TTC549 (cell line): ENCODE results near the gene TNIP1.

ENCODE experiments used
- FAIRE-seq: peaks from 2 replicates; lab custom pipeline; 2012; peaks lifted over from hg19 to GRCh38; lab: Jason Lieb, UNC

Gene TNIP1

DNA sequence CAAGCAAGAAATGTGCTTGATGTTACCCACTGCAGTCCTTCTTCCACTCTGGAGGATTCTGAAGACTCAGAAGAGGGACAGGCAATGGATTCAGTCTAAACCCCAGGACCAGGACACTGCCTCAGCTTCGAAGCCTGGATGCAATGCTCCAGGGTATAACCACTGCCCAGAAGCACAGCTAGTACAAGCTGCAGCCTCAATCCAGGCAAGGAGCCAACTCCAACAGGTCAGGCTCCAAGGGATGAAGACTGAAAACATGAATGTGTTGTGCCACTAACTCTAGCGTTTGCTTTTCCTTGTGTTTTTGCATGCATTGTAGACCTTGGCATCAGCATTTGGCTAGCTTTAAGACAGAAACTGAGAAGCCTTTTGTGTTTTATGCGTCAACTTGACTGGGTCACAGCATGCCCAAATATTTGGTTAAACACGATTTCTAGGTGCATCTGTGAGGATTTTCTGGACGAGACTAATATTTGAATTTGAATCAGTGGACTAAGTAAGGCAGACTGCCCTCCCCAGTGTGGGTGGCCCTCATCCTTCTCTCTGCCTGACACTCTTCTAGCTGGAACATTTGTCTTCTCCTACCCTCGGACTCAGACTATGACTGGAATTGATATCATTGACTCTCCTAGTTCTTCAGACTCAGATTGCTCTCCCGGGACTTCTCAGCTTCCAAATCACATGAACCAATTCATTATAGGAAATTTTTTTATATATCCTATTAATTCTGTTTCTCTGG lies 81.0 kb downstream of the TNIP1 start:
- FAIRE-seq = no peak

DNA sequence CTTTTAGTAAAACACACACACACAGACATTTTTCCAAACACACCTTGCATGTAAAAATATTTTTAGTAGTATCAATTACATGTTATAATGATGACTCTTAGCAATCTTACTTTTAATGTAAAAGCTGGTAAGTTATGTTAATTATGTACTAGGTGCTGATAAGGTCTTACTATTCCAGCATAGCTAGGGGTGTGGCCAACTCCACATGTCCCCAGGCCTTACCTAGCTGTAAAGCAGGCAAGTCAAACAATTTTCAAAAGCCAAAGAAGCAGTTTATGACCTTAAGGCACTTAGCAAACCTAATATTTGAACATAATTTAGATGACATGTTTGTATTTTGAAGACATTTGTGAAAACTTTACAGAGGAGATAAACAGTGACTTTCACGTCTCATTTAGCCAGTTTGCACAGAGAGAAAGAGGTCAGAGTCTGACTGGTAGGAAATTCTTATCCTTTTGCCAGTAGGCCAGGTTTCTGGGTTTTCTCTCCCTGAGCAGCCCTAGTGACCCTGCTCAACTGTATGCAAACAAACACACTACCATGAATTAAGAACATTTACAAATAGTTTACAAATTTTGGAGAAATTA lies 86.9 kb downstream of the TNIP1 start:
- FAIRE-seq = no peak

DNA sequence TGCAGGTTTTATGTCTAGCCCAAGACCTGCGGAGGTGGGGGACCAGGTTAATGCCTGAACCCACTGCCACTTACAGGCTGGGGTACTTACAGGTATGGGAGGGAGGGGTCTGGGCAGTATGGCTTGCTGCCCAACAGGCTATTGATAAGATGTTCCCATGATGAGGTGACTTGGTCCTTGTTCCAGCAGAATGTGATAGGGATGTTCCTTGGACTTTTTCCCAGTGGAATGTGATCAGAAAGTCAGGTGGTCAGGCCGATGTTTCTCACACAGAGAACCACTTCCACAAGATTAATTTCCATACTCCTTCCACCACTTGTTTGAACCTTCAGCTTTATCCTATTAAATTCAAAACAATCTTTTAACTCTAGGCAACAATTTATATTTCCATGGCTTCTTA lies 87.4 kb downstream of the TNIP1 start:
- no peak for FAIRE-seq

DNA sequence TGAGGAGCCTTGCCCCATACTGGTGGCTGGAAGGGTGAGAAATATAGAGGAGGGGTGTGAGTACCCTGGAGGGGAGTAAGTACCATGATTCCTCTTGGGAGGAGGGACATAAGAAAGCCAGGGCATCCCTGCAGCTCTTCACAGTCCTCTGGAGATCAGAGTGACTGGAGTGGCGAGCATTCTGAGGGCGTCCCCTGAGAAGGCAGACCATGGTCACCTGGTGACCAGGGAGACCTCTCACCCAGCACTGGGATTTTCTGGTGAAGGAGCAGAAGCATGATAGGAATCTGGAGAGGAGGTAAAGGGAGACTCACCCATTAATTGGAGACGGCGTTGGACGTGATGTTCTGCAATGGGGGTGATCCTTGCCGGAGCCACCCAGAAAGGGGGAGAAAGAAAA lies 88.1 kb downstream of the TNIP1 start:
- no peak for FAIRE-seq

DNA sequence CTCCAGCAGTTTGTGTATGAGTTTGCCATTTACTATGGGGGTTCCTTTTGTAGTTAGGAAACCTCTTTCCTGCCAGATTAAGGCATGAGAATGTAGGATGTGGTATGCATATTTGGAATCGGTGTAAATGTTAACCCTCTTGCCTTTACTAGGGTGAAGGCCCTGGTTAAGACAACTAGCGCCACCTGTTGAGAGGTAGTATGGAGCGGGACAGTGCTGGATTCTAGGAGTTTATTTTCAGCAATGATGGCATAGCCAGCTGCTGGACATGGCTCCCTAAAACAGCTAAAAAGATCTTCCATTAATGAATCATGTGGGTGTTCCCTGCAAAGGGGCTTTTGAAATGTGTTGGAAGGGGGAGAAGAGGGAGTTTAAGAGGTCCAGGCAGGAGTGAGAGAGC lies 91.1 kb downstream of the TNIP1 start:
- no peak for FAIRE-seq

DNA sequence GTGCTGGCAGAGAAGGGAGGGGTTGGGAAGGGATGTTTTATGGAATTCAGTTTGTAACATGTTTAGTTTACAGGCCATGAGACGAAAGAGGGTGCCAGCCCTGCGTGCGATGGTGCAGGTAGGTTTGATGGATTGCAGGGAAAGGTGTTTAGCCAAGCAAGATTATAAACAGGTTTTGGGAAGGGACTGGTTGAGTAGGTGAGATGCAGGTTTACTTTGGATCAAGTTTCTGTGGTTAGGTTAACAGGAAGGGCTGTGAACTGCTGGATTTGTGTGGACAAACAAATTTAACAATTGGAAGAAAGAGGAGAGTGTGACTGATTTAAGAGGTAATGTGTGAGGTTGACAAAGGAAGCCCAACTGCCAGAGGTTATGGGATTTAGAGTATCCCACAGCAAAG lies 93.1 kb downstream of the TNIP1 start:
- FAIRE-seq = no peak
